ENCODE measurements around the gene ALDH16A1.

The ALDH16A1 gene

GRCh38 chr19:49502866-49503581 lies 50.0 kb downstream of the ALDH16A1 start:
- H3K27ac ChIP-seq = no peak overlapping the region
- ChIA-PET POLR2A (ENCODE audit: low non-redundant PET) (no interaction called here), CTCF (interaction anchor here (0.6 to 2.0 kb wide), 13 partner anchors 14 to 178 kb away, joined by 3 to 18 read pairs (median 5); no protein-coding TSS in a partner anchor)
- peak; percentile 48 for DNase-seq (ENCODE audit: low spot score)
- TF ChIP-seq, protein P1, sequence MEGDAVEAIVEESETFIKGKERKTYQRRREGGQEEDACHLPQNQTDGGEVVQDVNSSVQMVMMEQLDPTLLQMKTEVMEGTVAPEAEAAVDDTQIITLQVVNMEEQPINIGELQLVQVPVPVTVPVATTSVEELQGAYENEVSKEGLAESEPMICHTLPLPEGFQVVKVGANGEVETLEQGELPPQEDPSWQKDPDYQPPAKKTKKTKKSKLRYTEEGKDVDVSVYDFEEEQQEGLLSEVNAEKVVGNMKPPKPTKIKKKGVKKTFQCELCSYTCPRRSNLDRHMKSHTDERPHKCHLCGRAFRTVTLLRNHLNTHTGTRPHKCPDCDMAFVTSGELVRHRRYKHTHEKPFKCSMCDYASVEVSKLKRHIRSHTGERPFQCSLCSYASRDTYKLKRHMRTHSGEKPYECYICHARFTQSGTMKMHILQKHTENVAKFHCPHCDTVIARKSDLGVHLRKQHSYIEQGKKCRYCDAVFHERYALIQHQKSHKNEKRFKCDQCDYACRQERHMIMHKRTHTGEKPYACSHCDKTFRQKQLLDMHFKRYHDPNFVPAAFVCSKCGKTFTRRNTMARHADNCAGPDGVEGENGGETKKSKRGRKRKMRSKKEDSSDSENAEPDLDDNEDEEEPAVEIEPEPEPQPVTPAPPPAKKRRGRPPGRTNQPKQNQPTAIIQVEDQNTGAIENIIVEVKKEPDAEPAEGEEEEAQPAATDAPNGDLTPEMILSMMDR (conservative IDR thresholded peaks at IDR 0.05; ENCODE audit: low read depth) = peak; percentile 74

- POLR2A ChIA-PET (ENCODE audit: low non-redundant PET) = no interaction called here
- TF ChIP-seq, protein P1 (conservative IDR thresholded peaks at IDR 0.05; ENCODE audit: low read depth) = no peak
- H3K27ac ChIP-seq = no peak overlapping the region
- CTCF ChIA-PET = interaction anchor here (0.6 to 2.0 kb wide), 12 partner anchors 13 to 178 kb away, joined by 3 to 18 read pairs (median 5); no protein-coding TSS in a partner anchor
- no peak for DNase-seq (ENCODE audit: low spot score)
Measured at GRCh38 chr19:49503582-49503962, 50.5 kb downstream of the ALDH16A1 start.

GRCh38 chr19:49506575-49507105 lies 53.6 kb downstream of the ALDH16A1 start:
- DNase-seq (ENCODE audit: low spot score) = peak; percentile 50
- CTCF ChIA-PET = interaction anchor here (0.6 to 1.8 kb wide), 4 partner anchors 28 to 95 kb away, joined by 3 to 6 read pairs (median 4); no protein-coding TSS in a partner anchor
- TF ChIP-seq, protein P1 (conservative IDR thresholded peaks at IDR 0.05; ENCODE audit: low read depth) = peak; percentile 72
- POLR2A ChIA-PET (ENCODE audit: low non-redundant PET) = no interaction called here
- no peak overlapping the region for H3K27ac ChIP-seq

GRCh38 chr19:49507803-49508494 lies 54.9 kb downstream of the ALDH16A1 start:
- CTCF ChIA-PET = interaction anchor here (0.6 to 1.8 kb wide), 3 partner anchors 39 to 170 kb away, joined by 3 to 6 read pairs (median 3); no protein-coding TSS in a partner anchor
- TF ChIP-seq, protein P1 (conservative IDR thresholded peaks at IDR 0.05; ENCODE audit: low read depth) = no peak
- DNase-seq (ENCODE audit: low spot score) = no peak
- no peak overlapping the region for H3K27ac ChIP-seq
- POLR2A ChIA-PET (ENCODE audit: low non-redundant PET) = no interaction called here

- TF ChIP-seq, protein P1 (conservative IDR thresholded peaks at IDR 0.05; ENCODE audit: low read depth) = no peak
- no peak for DNase-seq (ENCODE audit: low spot score)
- CTCF ChIA-PET = interaction anchor here (1.0 to 1.2 kb wide), 2 partner anchors 34 to 57 kb away, joined by 5 to 7 read pairs; no protein-coding TSS in a partner anchor
- POLR2A ChIA-PET (ENCODE audit: low non-redundant PET) = no interaction called here
- H3K27ac ChIP-seq = peak overlapping the region; percentile 85
Measured at GRCh38 chr19:49512970-49513745, 60.1 kb downstream of the ALDH16A1 start.

DNA sequence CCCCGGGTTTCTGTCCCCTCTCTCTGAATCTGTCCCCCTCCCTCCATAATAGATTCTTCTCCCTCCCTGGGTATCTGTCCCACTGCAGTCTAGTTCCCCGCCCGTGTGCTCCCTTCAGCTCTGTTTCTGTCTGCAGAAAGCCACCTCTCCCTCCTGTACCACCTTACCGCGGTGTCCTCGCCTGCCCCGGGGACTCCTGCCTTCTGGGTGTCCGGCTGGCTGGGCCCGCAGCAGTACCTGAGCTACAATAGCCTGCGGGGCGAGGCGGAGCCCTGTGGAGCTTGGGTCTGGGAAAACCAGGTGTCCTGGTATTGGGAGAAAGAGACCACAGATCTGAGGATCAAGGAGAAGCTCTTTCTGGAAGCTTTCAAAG lies 60.7 kb downstream of the ALDH16A1 start:
- ChIA-PET CTCF (interaction anchor here (1.0 to 1.2 kb wide), 2 partner anchors 33 to 57 kb away, joined by 5 to 7 read pairs; no protein-coding TSS in a partner anchor), POLR2A (ENCODE audit: low non-redundant PET) (no interaction called here)
- TF ChIP-seq, protein P1 (conservative IDR thresholded peaks at IDR 0.05; ENCODE audit: low read depth) = no peak
- DNase-seq (ENCODE audit: low spot score) = no peak
- peak overlapping the region; percentile 85 for H3K27ac ChIP-seq

Measured in RWPE1 (cell line).